ENCODE measurements around the gene ZNF653. TPM values are rescaled to one million over a fixed set of nuclear protein-coding genes. Genes with fewer than 3 reads are reported as not detected.

The ZNF653 gene
- polyA plus RNA-seq, 1 of the 3 experiments (the other 2 are of a cell fraction), result 14.7 TPM

DNA sequence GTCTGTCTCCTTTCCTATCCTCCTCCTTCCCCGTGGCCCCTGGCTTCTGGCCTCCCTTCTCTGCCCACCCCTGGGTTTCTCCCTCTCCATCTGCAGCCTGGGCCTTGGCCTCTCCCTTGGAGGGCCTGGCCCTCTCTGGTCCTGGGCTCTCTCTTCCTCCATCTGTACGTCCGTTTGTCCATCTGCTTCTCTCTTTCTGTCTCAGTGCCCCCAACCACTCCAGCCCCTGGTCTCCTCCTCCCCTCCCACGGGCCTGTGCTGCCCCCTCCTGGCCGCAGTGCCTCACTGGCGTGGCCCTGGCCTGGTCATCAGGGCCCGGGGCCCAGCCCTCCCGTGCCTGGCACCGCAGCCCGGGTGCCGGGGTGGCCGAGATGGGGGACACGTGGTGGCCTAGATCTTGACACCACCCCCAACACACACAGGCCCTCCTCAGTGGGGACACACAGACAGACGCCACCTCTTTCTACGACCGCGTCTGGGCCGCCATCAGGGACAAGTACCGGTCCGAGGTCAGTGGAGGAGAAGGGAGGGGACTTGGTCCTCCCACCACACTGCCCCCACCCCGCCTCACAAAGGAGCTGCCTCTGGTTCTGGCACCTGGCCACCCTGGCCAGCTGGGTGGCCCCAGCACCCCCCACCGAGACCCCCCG is 58.9 kb downstream of the ZNF653 start:
- 0 out of 2 replicates have a peak, but pooled peaks cover 4% of the 10 kb centered on the region for H3K79me2 ChIP-seq (ENCODE audit: insufficient read depth)
- ChIA-PET POLR2A (interaction anchor here (1.3 kb wide), 1 partner anchor 12 kb away, joined by 4 read pairs; the partner anchor contains the start of genes ODAD3 and PRKCSH), CTCF (interaction anchor here (0.6 to 4.2 kb wide), 21 partner anchors 11 to 216 kb away, joined by 3 to 36 read pairs (median 5); partner anchors contain the start of genes EPOR and TSPAN16)
- H3K4me3 ChIP-seq (ENCODE audit: low read depth in 2 of 2, low read length in 1 of 2), result no peak overlapping the region; a peak in 1 of 4 replicates
- 60% methylated on average over 13 of the region's 23 CpGs for WGBS (ENCODE audit: low lambda C conversion rate)
- H3K36me3 ChIP-seq (replicated peaks in 1 of 2; ENCODE audit: control insufficient read depth in 1 of 2, insufficient read depth in 2 of 2, low read length in 1 of 2), result peaks cover 18 to 43% of the 10 kb centered on the region in 2 experiments
- H3K27ac ChIP-seq (ENCODE audit: low read depth in 2 of 2, low read length in 1 of 2), result no peak overlapping the region
- TF ChIP-seq, protein P1, sequence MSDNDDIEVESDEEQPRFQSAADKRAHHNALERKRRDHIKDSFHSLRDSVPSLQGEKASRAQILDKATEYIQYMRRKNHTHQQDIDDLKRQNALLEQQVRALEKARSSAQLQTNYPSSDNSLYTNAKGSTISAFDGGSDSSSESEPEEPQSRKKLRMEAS (IDR thresholded peaks at IDR 0.05; ENCODE audit: low read depth), result no peak
- TF ChIP-seq, protein P2, sequence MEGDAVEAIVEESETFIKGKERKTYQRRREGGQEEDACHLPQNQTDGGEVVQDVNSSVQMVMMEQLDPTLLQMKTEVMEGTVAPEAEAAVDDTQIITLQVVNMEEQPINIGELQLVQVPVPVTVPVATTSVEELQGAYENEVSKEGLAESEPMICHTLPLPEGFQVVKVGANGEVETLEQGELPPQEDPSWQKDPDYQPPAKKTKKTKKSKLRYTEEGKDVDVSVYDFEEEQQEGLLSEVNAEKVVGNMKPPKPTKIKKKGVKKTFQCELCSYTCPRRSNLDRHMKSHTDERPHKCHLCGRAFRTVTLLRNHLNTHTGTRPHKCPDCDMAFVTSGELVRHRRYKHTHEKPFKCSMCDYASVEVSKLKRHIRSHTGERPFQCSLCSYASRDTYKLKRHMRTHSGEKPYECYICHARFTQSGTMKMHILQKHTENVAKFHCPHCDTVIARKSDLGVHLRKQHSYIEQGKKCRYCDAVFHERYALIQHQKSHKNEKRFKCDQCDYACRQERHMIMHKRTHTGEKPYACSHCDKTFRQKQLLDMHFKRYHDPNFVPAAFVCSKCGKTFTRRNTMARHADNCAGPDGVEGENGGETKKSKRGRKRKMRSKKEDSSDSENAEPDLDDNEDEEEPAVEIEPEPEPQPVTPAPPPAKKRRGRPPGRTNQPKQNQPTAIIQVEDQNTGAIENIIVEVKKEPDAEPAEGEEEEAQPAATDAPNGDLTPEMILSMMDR (IDR thresholded peaks at IDR 0.05), result peak; percentile 85
- TF ChIP-seq, protein P3, sequence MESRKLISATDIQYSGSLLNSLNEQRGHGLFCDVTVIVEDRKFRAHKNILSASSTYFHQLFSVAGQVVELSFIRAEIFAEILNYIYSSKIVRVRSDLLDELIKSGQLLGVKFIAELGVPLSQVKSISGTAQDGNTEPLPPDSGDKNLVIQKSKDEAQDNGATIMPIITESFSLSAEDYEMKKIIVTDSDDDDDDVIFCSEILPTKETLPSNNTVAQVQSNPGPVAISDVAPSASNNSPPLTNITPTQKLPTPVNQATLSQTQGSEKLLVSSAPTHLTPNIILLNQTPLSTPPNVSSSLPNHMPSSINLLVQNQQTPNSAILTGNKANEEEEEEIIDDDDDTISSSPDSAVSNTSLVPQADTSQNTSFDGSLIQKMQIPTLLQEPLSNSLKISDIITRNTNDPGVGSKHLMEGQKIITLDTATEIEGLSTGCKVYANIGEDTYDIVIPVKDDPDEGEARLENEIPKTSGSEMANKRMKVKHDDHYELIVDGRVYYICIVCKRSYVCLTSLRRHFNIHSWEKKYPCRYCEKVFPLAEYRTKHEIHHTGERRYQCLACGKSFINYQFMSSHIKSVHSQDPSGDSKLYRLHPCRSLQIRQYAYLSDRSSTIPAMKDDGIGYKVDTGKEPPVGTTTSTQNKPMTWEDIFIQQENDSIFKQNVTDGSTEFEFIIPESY (IDR thresholded peaks at IDR 0.05; ENCODE audit: borderline replicate concordance, low read depth), result no peak
- TF ChIP-seq RAD21 (IDR thresholded peaks at IDR 0.05; ENCODE audit: low read length), result peak; percentile 81
- TF ChIP-seq SMC3 (IDR thresholded peaks at IDR 0.05; ENCODE audit: low read depth, low read length), result peak; percentile 62
- TF ChIP-seq, protein P4, sequence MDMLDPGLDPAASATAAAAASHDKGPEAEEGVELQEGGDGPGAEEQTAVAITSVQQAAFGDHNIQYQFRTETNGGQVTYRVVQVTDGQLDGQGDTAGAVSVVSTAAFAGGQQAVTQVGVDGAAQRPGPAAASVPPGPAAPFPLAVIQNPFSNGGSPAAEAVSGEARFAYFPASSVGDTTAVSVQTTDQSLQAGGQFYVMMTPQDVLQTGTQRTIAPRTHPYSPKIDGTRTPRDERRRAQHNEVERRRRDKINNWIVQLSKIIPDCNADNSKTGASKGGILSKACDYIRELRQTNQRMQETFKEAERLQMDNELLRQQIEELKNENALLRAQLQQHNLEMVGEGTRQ (IDR thresholded peaks at IDR 0.05; ENCODE audit: borderline replicate concordance, low read depth, low read length), result no peak
- TF ChIP-seq RFX5 (IDR thresholded peaks at IDR 0.05; ENCODE audit: low read length), result no peak
- TF ChIP-seq, protein P5, sequence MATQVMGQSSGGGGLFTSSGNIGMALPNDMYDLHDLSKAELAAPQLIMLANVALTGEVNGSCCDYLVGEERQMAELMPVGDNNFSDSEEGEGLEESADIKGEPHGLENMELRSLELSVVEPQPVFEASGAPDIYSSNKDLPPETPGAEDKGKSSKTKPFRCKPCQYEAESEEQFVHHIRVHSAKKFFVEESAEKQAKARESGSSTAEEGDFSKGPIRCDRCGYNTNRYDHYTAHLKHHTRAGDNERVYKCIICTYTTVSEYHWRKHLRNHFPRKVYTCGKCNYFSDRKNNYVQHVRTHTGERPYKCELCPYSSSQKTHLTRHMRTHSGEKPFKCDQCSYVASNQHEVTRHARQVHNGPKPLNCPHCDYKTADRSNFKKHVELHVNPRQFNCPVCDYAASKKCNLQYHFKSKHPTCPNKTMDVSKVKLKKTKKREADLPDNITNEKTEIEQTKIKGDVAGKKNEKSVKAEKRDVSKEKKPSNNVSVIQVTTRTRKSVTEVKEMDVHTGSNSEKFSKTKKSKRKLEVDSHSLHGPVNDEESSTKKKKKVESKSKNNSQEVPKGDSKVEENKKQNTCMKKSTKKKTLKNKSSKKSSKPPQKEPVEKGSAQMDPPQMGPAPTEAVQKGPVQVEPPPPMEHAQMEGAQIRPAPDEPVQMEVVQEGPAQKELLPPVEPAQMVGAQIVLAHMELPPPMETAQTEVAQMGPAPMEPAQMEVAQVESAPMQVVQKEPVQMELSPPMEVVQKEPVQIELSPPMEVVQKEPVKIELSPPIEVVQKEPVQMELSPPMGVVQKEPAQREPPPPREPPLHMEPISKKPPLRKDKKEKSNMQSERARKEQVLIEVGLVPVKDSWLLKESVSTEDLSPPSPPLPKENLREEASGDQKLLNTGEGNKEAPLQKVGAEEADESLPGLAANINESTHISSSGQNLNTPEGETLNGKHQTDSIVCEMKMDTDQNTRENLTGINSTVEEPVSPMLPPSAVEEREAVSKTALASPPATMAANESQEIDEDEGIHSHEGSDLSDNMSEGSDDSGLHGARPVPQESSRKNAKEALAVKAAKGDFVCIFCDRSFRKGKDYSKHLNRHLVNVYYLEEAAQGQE (IDR thresholded peaks at IDR 0.05; ENCODE audit: low read depth, low read length), result no peak
- TF ChIP-seq MEF2A (IDR thresholded peaks at IDR 0.05; ENCODE audit: borderline replicate concordance, low read depth), result no peak
- TF ChIP-seq FOXM1 (IDR thresholded peaks at IDR 0.05; ENCODE audit: low read depth), result no peak
- TF ChIP-seq SIN3A (IDR thresholded peaks at IDR 0.05; ENCODE audit: borderline replicate concordance, low read depth, low read length), result no peak
- H3F3A ChIP-seq (replicated peaks; ENCODE audit: insufficient read depth), result peaks cover 9% of the 10 kb centered on the region
- H3K27me3 ChIP-seq (ENCODE audit: insufficient read depth), result no peaks in the 10 kb centered on the region
- H3K4me2 ChIP-seq, result no peak overlapping the region
- H4K20me1 ChIP-seq (ENCODE audit: insufficient read depth), result no peaks in the 10 kb centered on the region
- peak; percentile 97 for DNase-seq
- H2AFZ ChIP-seq (ENCODE audit: low read depth), result no peak overlapping the region
- no peaks in the 10 kb centered on the region for H3K9me3 ChIP-seq
- H3K9me2 ChIP-seq, result no peaks in the 10 kb centered on the region
- no peaks in the 10 kb centered on the region for H3K4me1 ChIP-seq (ENCODE audit: control insufficient read depth in 1 of 2, insufficient read depth in 2 of 2, low read depth in 1 of 2, low read length in 1 of 2)
- no peak overlapping the region for H3K9ac ChIP-seq
